ENCODE data around the gene SKI.

The SKI gene

GRCh38 chr1:2200308-2200943 lies 27.7 kb upstream of the SKI start:
- DNase-seq (ENCODE audit: low read depth): no peak
- no peak for TF ChIP-seq CTCF (conservative IDR thresholded peaks at IDR 0.05; ENCODE audit: low read length)
- H3K4me3 ChIP-seq (ENCODE audit: low read length): no peak overlapping the region

GRCh38 chr1:2201062-2201461 lies 27.1 kb upstream of the SKI start:
- DNase-seq (ENCODE audit: low read depth): no peak
- TF ChIP-seq CTCF (conservative IDR thresholded peaks at IDR 0.05; ENCODE audit: low read length): no peak
- H3K4me3 ChIP-seq (ENCODE audit: low read length): no peak overlapping the region

- TF ChIP-seq CTCF (conservative IDR thresholded peaks at IDR 0.05; ENCODE audit: low read length): no peak
- DNase-seq (ENCODE audit: low read depth): no peak
- no peak overlapping the region for H3K4me3 ChIP-seq (ENCODE audit: low read length)
Observed at GRCh38 chr1:2202008-2202575, 26.0 kb upstream of the SKI start.

- no peak for DNase-seq (ENCODE audit: low read depth)
- H3K4me3 ChIP-seq (ENCODE audit: low read length): no peak overlapping the region
- TF ChIP-seq CTCF (conservative IDR thresholded peaks at IDR 0.05; ENCODE audit: low read length): no peak
Observed at GRCh38 chr1:2202843-2203601, 25.1 kb upstream of the SKI start.

GRCh38 chr1:2203671-2204414 lies 24.3 kb upstream of the SKI start:
- no peak for TF ChIP-seq CTCF (conservative IDR thresholded peaks at IDR 0.05; ENCODE audit: low read length)
- peak overlapping the region; percentile 67 for H3K4me3 ChIP-seq (ENCODE audit: low read length)
- no peak for DNase-seq (ENCODE audit: low read depth)

GRCh38 chr1:2204415-2205190 lies 23.5 kb upstream of the SKI start:
- peak; percentile 65 for DNase-seq (ENCODE audit: low read depth)

More at GRCh38 chr1:2204415-2205190, 23.5 kb upstream of the SKI start:
- TF ChIP-seq CTCF (conservative IDR thresholded peaks at IDR 0.05; ENCODE audit: low read length): no peak
- peak overlapping the region; percentile 67 for H3K4me3 ChIP-seq (ENCODE audit: low read length)

All from AG10803 (cell line).